ENCODE data around the gene CPLX4. TPM values are rescaled to one million over a fixed set of nuclear protein-coding genes. Genes with fewer than 3 reads are reported as not detected.

The CPLX4 gene
- total and polyA plus RNA-seq, 2 donors, result 0.05 TPM

GRCh38 chr18:59301929-59302328 is 16.5 kb downstream of the CPLX4 start:
- no peak for DNase-seq (ENCODE audit: low read depth in 6 of 9, low spot score in 9 of 9)
- no peaks in the 10 kb centered on the region for H3K9me3 ChIP-seq (ENCODE audit: control insufficient read depth in 2 of 2, insufficient read depth in 1 of 2, low read length in 1 of 2)
- H3K27me3 ChIP-seq (ENCODE audit: control insufficient read depth in 2 of 2, insufficient read depth in 1 of 2, low read length in 1 of 2), result peaks cover 0 to 17% of the 10 kb centered on the region in 2 donors
- H3K27ac ChIP-seq (ENCODE audit: low read depth in 1 of 2, low read length in 1 of 2), result no peak overlapping the region
- no peak overlapping the region for H3K4me3 ChIP-seq (ENCODE audit: low read length in 2 of 2)
- H3K36me3 ChIP-seq (ENCODE audit: control insufficient read depth in 2 of 2, insufficient read depth in 2 of 2, low read length in 1 of 2), result no peaks in the 10 kb centered on the region
- H3K4me1 ChIP-seq (ENCODE audit: control insufficient read depth in 2 of 2, insufficient read depth in 2 of 2, low read length in 2 of 2), result no peaks in the 10 kb centered on the region
- WGBS, result 93% methylated on average over 4 of the region's 4 CpGs

GRCh38 chr18:59300676-59301285 is 17.7 kb downstream of the CPLX4 start:
- Histone ChIP-seq H3K27me3 (ENCODE audit: control insufficient read depth in 2 of 2, insufficient read depth in 1 of 2, low read length in 1 of 2) (peaks cover 0 to 16% of the 10 kb centered on the region in 2 donors), H3K4me3 (ENCODE audit: low read length in 2 of 2) (no peak overlapping the region), H3K36me3 (ENCODE audit: control insufficient read depth in 2 of 2, insufficient read depth in 2 of 2, low read length in 1 of 2) (no peaks in the 10 kb centered on the region), H3K9me3 (ENCODE audit: control insufficient read depth in 2 of 2, insufficient read depth in 1 of 2, low read length in 1 of 2) (no peaks in the 10 kb centered on the region), H3K4me1 (ENCODE audit: control insufficient read depth in 2 of 2, insufficient read depth in 2 of 2, low read length in 2 of 2) (no peaks in the 10 kb centered on the region), H3K27ac (ENCODE audit: low read depth in 1 of 2, low read length in 1 of 2) (no peak overlapping the region)
- DNase-seq (ENCODE audit: low read depth in 6 of 9, low spot score in 9 of 9), result no peak
- WGBS, result 78% methylated on average over 3 of the region's 3 CpGs

GRCh38 chr18:59298871-59299270 is 19.6 kb downstream of the CPLX4 start:
- 87% methylated on average over 8 of the region's 8 CpGs for WGBS

GRCh38 chr18:59293317-59293716 is 25.1 kb downstream of the CPLX4 start:
- Histone ChIP-seq H3K27me3 (ENCODE audit: control insufficient read depth in 2 of 2, insufficient read depth in 1 of 2, low read length in 1 of 2) (no peaks in the 10 kb centered on the region), H3K36me3 (ENCODE audit: control insufficient read depth in 2 of 2, insufficient read depth in 2 of 2, low read length in 1 of 2) (no peaks in the 10 kb centered on the region), H3K4me3 (ENCODE audit: low read length in 2 of 2) (no peak overlapping the region), H3K9me3 (ENCODE audit: control insufficient read depth in 2 of 2, insufficient read depth in 1 of 2, low read length in 1 of 2) (no peaks in the 10 kb centered on the region), H3K4me1 (ENCODE audit: control insufficient read depth in 2 of 2, insufficient read depth in 2 of 2, low read length in 2 of 2) (no peaks in the 10 kb centered on the region), H3K27ac (ENCODE audit: low read depth in 1 of 2, low read length in 1 of 2) (no peak overlapping the region)
- DNase-seq (ENCODE audit: low read depth in 6 of 9, low spot score in 9 of 9), result no peak

More at GRCh38 chr18:59298871-59299270, 19.6 kb downstream of the CPLX4 start:
- H3K4me3 ChIP-seq (ENCODE audit: low read length in 2 of 2), result no peak overlapping the region
- no peaks in the 10 kb centered on the region for H3K36me3 ChIP-seq (ENCODE audit: control insufficient read depth in 2 of 2, insufficient read depth in 2 of 2, low read length in 1 of 2)
- H3K27me3 ChIP-seq (ENCODE audit: control insufficient read depth in 2 of 2, insufficient read depth in 1 of 2, low read length in 1 of 2), result peaks cover 0 to 13% of the 10 kb centered on the region in 2 donors
- no peak overlapping the region for H3K27ac ChIP-seq (ENCODE audit: low read depth in 1 of 2, low read length in 1 of 2)
- no peak for DNase-seq (ENCODE audit: low read depth in 6 of 9, low spot score in 9 of 9)
- H3K9me3 ChIP-seq (ENCODE audit: control insufficient read depth in 2 of 2, insufficient read depth in 1 of 2, low read length in 1 of 2), result no peaks in the 10 kb centered on the region
- no peaks in the 10 kb centered on the region for H3K4me1 ChIP-seq (ENCODE audit: control insufficient read depth in 2 of 2, insufficient read depth in 2 of 2, low read length in 2 of 2)

- DNase-seq (ENCODE audit: low read depth in 6 of 9, low spot score in 9 of 9), result no peak
- no peaks in the 10 kb centered on the region for H3K9me3 ChIP-seq (ENCODE audit: control insufficient read depth in 2 of 2, insufficient read depth in 1 of 2, low read length in 1 of 2)
- 86% methylated on average over 6 of the region's 6 CpGs for WGBS
- H3K36me3 ChIP-seq (ENCODE audit: control insufficient read depth in 2 of 2, insufficient read depth in 2 of 2, low read length in 1 of 2), result no peaks in the 10 kb centered on the region
- no peak overlapping the region for H3K4me3 ChIP-seq (ENCODE audit: low read length in 2 of 2)
- H3K4me1 ChIP-seq (ENCODE audit: control insufficient read depth in 2 of 2, insufficient read depth in 2 of 2, low read length in 2 of 2), result no peaks in the 10 kb centered on the region
- peaks cover 3 to 9% of the 10 kb centered on the region in 2 donors for H3K27me3 ChIP-seq (ENCODE audit: control insufficient read depth in 2 of 2, insufficient read depth in 1 of 2, low read length in 1 of 2)
- H3K27ac ChIP-seq (ENCODE audit: low read depth in 1 of 2, low read length in 1 of 2), result no peak overlapping the region
Measured at GRCh38 chr18:59286341-59286740, 32.1 kb downstream of the CPLX4 start.

- no peaks in the 10 kb centered on the region for H3K36me3 ChIP-seq (ENCODE audit: control insufficient read depth in 2 of 2, insufficient read depth in 2 of 2, low read length in 1 of 2)
- no peaks in the 10 kb centered on the region for H3K4me1 ChIP-seq (ENCODE audit: control insufficient read depth in 2 of 2, insufficient read depth in 2 of 2, low read length in 2 of 2)
- no peak for DNase-seq (ENCODE audit: low read depth in 6 of 9, low spot score in 9 of 9)
- peaks cover 1 to 31% of the 10 kb centered on the region in 2 donors for H3K27me3 ChIP-seq (ENCODE audit: control insufficient read depth in 2 of 2, insufficient read depth in 1 of 2, low read length in 1 of 2)
- H3K9me3 ChIP-seq (ENCODE audit: control insufficient read depth in 2 of 2, insufficient read depth in 1 of 2, low read length in 1 of 2), result no peaks in the 10 kb centered on the region
- WGBS, result 83% methylated on average over 11 of the region's 11 CpGs
- H3K4me3 ChIP-seq (ENCODE audit: low read length in 2 of 2), result no peak overlapping the region
- H3K27ac ChIP-seq (ENCODE audit: low read depth in 1 of 2, low read length in 1 of 2), result no peak overlapping the region
Measured at GRCh38 chr18:59282341-59282740, 36.1 kb downstream of the CPLX4 start.

- 71% methylated on average over 1 of the region's 1 CpG for WGBS
- Histone ChIP-seq H3K36me3 (ENCODE audit: control insufficient read depth in 2 of 2, insufficient read depth in 2 of 2, low read length in 1 of 2) (no peaks in the 10 kb centered on the region), H3K27ac (ENCODE audit: low read depth in 1 of 2, low read length in 1 of 2) (no peak overlapping the region), H3K4me3 (ENCODE audit: low read length in 2 of 2) (no peak overlapping the region), H3K27me3 (ENCODE audit: control insufficient read depth in 2 of 2, insufficient read depth in 1 of 2, low read length in 1 of 2) (peaks cover 19 to 53% of the 10 kb centered on the region in 2 donors), H3K4me1 (ENCODE audit: control insufficient read depth in 2 of 2, insufficient read depth in 2 of 2, low read length in 2 of 2) (no peaks in the 10 kb centered on the region), H3K9me3 (ENCODE audit: control insufficient read depth in 2 of 2, insufficient read depth in 1 of 2, low read length in 1 of 2) (no peaks in the 10 kb centered on the region)
- no peak for DNase-seq (ENCODE audit: low read depth in 6 of 9, low spot score in 9 of 9)
Measured at GRCh38 chr18:59279722-59280121, 38.7 kb downstream of the CPLX4 start.

- Histone ChIP-seq H3K4me1 (ENCODE audit: control insufficient read depth in 2 of 2, insufficient read depth in 2 of 2, low read length in 2 of 2) (no peaks in the 10 kb centered on the region), H3K9me3 (ENCODE audit: control insufficient read depth in 2 of 2, insufficient read depth in 1 of 2, low read length in 1 of 2) (no peaks in the 10 kb centered on the region), H3K4me3 (ENCODE audit: low read length in 2 of 2) (no peak overlapping the region), H3K36me3 (ENCODE audit: control insufficient read depth in 2 of 2, insufficient read depth in 2 of 2, low read length in 1 of 2) (no peaks in the 10 kb centered on the region), H3K27ac (ENCODE audit: low read depth in 1 of 2, low read length in 1 of 2) (no peak overlapping the region), H3K27me3 (ENCODE audit: control insufficient read depth in 2 of 2, insufficient read depth in 1 of 2, low read length in 1 of 2) (peaks cover 25 to 57% of the 10 kb centered on the region in 2 donors)
- WGBS, result 76% methylated on average over 3 of the region's 3 CpGs
- no peak for DNase-seq (ENCODE audit: low read depth in 6 of 9, low spot score in 9 of 9)
Measured at GRCh38 chr18:59279193-59279592, 39.3 kb downstream of the CPLX4 start.

GRCh38 chr18:59278793-59279192 is 39.7 kb downstream of the CPLX4 start:
- no peak for DNase-seq (ENCODE audit: low read depth in 6 of 9, low spot score in 9 of 9)
- WGBS, result 80% methylated on average over 5 of the region's 5 CpGs
- Histone ChIP-seq H3K36me3 (ENCODE audit: control insufficient read depth in 2 of 2, insufficient read depth in 2 of 2, low read length in 1 of 2) (no peaks in the 10 kb centered on the region), H3K27me3 (ENCODE audit: control insufficient read depth in 2 of 2, insufficient read depth in 1 of 2, low read length in 1 of 2) (peaks cover 29 to 59% of the 10 kb centered on the region in 2 donors), H3K27ac (ENCODE audit: low read depth in 1 of 2, low read length in 1 of 2) (no peak overlapping the region), H3K9me3 (ENCODE audit: control insufficient read depth in 2 of 2, insufficient read depth in 1 of 2, low read length in 1 of 2) (no peaks in the 10 kb centered on the region), H3K4me3 (ENCODE audit: low read length in 2 of 2) (no peak overlapping the region), H3K4me1 (ENCODE audit: control insufficient read depth in 2 of 2, insufficient read depth in 2 of 2, low read length in 2 of 2) (no peaks in the 10 kb centered on the region)

Data from thymus (tissue), 11 donors.